Erythroblast (primary cell): ENCODE data around the gene STK32C.
"Not testable (repeated sequence)": the region's sequence is repeated elsewhere in the genome, so short reads cannot be mapped to it uniquely, and the experiment has no call there.

ENCODE experiments used
- DNase-seq, 2 experiments: peaks; one replicate each; lab custom pipeline; 2025; lab: John Stamatoyannopoulos, UW
- GATA1 ChIP-seq: IDR thresholded peaks from 2 replicates; pipeline ENCODE4 v1.6.1; 2011; ENCODE audit warnings: low read depth, mild to moderate bottlenecking, control low read depth, low read length, moderate library complexity
- POLR2A ChIP-seq: IDR thresholded peaks from 2 replicates; pipeline ENCODE4 v1.6.1; 2011; ENCODE audit warnings: mild to moderate bottlenecking, low read length

The STK32C gene

DNA sequence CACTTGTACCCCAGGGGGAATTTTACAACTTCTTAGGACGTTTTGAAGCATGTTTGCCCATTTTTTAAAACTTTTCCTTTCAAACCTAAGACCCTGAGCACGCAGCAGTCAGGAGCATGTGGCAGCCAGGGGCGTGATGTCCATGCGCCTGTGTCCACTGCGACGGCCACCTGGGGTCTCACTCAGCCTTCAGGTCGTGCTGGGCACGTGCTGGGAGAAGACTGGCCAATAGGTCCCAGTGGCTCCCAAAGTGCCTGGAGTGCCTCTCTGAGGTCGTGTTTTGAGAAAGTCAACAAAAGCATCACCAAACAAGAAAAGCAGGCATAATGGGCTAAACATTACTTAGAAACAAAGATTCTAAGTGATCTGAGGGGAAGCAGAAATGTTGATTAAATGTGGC is 39.1 kb upstream of the STK32C start:
- DNase-seq, result no peak
- TF ChIP-seq POLR2A (no peak), GATA1 (no peak)

- TF ChIP-seq POLR2A, result no peak
- no peak for DNase-seq
These were observed 37.6 kb upstream of the STK32C start for GRCh38 chr10:132345345-132345744.

DNA sequence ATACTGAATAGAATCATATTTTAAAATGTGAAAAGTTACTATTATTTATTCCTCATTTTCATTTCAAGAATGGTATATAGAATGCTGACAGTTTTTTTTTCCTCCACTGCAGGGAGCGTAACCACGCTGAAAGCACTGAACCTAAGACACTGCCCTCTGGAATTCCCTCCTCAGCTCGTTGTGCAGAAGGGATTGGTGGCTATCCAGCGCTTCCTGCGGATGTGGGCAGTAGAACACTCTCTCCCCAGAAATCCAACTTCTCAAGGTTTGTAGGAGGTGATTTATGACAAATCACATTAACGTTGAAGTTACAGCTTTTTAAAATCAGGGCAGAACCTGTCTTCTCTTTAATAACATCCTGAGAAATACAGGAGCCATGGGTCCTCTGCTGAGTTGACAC is 36.6 kb upstream of the STK32C start:
- TF ChIP-seq GATA1 (no peak), POLR2A (no peak)
- no peak for DNase-seq

- DNase-seq, result no peak
- TF ChIP-seq POLR2A (no peak), GATA1 (no peak)
These were observed 34.8 kb upstream of the STK32C start for GRCh38 chr10:132342553-132342952.

DNA sequence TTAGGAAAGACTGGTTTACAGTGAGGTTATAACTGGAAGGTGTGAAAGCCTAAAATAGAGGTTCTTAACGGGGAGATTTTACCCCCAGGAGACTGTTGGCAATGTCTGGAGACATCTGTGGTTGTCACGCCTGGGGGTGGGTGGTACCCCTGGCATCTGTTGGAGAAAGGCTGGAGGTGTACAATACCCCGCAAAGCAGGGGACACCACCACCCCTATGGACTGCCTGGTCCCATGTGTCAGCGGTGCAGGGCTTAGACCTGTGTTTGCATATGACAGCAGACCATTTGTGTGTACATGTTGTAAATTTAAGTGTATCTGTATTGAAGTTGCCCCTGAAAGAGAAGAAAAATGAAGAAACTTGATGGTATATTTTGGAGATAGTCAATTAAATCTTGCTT is 34.0 kb upstream of the STK32C start:
- no peak for DNase-seq
- TF ChIP-seq POLR2A (no peak), GATA1 (no peak)

GRCh38 chr10:132341017-132341416 is 33.3 kb upstream of the STK32C start:
- TF ChIP-seq GATA1 (no peak), POLR2A (no peak)
- DNase-seq, result no peak

DNA sequence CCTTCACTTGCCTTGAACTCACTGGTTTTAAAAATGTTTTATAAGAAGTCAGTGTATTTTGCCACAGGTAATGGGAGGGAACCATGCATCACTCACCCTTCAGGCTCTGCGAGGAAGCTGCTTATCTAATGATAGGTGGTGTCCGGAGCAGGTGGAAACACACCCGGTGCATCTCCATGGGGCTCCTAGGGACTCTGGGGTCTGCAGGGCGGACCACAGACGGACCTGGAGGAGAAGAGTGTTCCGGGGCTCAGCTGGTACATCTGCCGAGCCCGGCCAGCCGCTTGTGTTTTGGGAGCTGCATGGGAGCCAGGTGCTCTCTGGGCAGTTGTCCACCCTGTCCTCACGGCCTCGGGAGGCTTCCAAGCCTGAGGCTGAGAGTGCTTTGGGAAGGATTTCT is 31.5 kb upstream of the STK32C start:
- TF ChIP-seq POLR2A (no peak), GATA1 (no peak)
- DNase-seq, result no peak

GRCh38 chr10:132338876-132339275 is 31.1 kb upstream of the STK32C start:
- DNase-seq, result no peak
- no peak for TF ChIP-seq GATA1

GRCh38 chr10:132337854-132338253 is 30.1 kb upstream of the STK32C start:
- not testable (repeated sequence) for DNase-seq

GRCh38 chr10:132336919-132337407 is 29.2 kb upstream of the STK32C start:
- TF ChIP-seq GATA1 (no peak), POLR2A (no peak)
- DNase-seq, result peak in 1 of 2 experiments; percentile 31

- DNase-seq, result peak; percentile 20 to 34
- TF ChIP-seq GATA1 (no peak), POLR2A (no peak)
These were observed 28.5 kb upstream of the STK32C start for GRCh38 chr10:132336064-132336746.

- DNase-seq, result peak; percentile 42
- no peak for TF ChIP-seq GATA1
- TF ChIP-seq POLR2A, result no peak
These were observed 27.7 kb upstream of the STK32C start for GRCh38 chr10:132335189-132336063.

GRCh38 chr10:132334631-132335188 is 27.0 kb upstream of the STK32C start:
- TF ChIP-seq POLR2A (no peak), GATA1 (no peak)
- DNase-seq, result no peak

- TF ChIP-seq GATA1, result no peak
- TF ChIP-seq POLR2A, result no peak
- DNase-seq, result no peak
These were observed 25.6 kb upstream of the STK32C start for GRCh38 chr10:132333386-132333785.
